Neural progenitor cell (in vitro differentiated cells): ENCODE measurements around the gene NT5C2.

Source experiments
- CTCF ChIP-seq: fragments of 200-600 bp; sonication (generic); IDR thresholded peaks from 2 replicates; pipeline ENCODE4 v1.5.1; 2017; ENCODE audit warnings: antibody characterized with exemption, mild to moderate bottlenecking
- EZH2 ChIP-seq: fragments of 200-600 bp; sonication (generic); IDR thresholded peaks from 2 replicates; pipeline ENCODE4 v1.6.1; 2017; ENCODE audit warnings: antibody characterized with exemption, mild to moderate bottlenecking, moderate library complexity

GRCh38 chr10:103083266-103083976 lies 109.7 kb downstream of the NT5C2 start:
- TF ChIP-seq CTCF (no peak), EZH2 (no peak)
